HepG2 (cell line): ENCODE measurements around the gene HOXD1. TPM values are rescaled to one million over a fixed set of nuclear protein-coding genes. Genes with fewer than 3 reads are reported as not detected.
A peak's percentile ranks its signal among the peaks of the same experiment; 100 is the strongest.

Experiments used
- AGO1 ChIP-seq: fragments of 200-400 bp; formaldehyde crosslinking; IDR thresholded peaks from 2 replicates; pipeline ENCODE4 v1.6.1; 2017; ENCODE audit warnings: mild to moderate bottlenecking, low read depth, low read length, moderate library complexity; ENCODE audit not compliant: poor library complexity, severe bottlenecking
- CCDC6 ChIP-seq: sonication (generic); formaldehyde crosslinking; IDR thresholded peaks from 2 replicates; pipeline ENCODE4 v1.8.1; 2022; ENCODE audit warnings: mild to moderate bottlenecking, missing genetic modification reagents, moderate library complexity
- ETV5 ChIP-seq: IDR thresholded peaks from 2 replicates; pipeline ENCODE4 v1.6.1; 2018; ENCODE audit warnings: missing biosample characterization, missing genetic modification reagents, inconsistent platforms, borderline replicate concordance
- KDM4B ChIP-seq: sonication (generic); formaldehyde crosslinking; IDR thresholded peaks from 2 replicates; pipeline ENCODE4 v1.4.0; 2020; ENCODE audit warnings: missing genetic modification reagents
- NRL ChIP-seq: sonication (generic); formaldehyde crosslinking; IDR thresholded peaks from 2 replicates; pipeline ENCODE4 v1.5.0; 2020; ENCODE audit warnings: missing genetic modification reagents, mild to moderate bottlenecking, moderate library complexity, borderline replicate concordance
- SSRP1 ChIP-seq: IDR thresholded peaks from 2 replicates; pipeline ENCODE4 v1.6.1; 2016; ENCODE audit warnings: control low read depth
- TOE1 ChIP-seq: sonication (generic); formaldehyde crosslinking; IDR thresholded peaks from 2 replicates; pipeline ENCODE4 v1.4.0; 2020; ENCODE audit warnings: mild to moderate bottlenecking, missing genetic modification reagents
- TSC22D2 ChIP-seq: sonication (generic); formaldehyde crosslinking; IDR thresholded peaks from 2 replicates; pipeline ENCODE4 v1.5.1; 2020; ENCODE audit warnings: missing genetic modification reagents, mild to moderate bottlenecking, borderline replicate concordance
- XRCC5 ChIP-seq: fragments of 200-400 bp; formaldehyde crosslinking; optimal IDR thresholded peaks from 2 replicates; pipeline ENCODE3; 2017; ENCODE audit warnings: mild to moderate bottlenecking, low read length
- ZNF333 ChIP-seq: sonication (generic); formaldehyde crosslinking; IDR thresholded peaks from 2 replicates; pipeline ENCODE4 v1.4.0; 2020; ENCODE audit warnings: mild to moderate bottlenecking, missing genetic modification reagents, borderline replicate concordance
- ZNF713 ChIP-seq: sonication (generic); formaldehyde crosslinking; IDR thresholded peaks from 2 replicates; pipeline ENCODE4 v1.4.0; 2020; ENCODE audit warnings: mild to moderate bottlenecking, missing genetic modification reagents
- polyA plus RNA-seq, 8 experiments: library from polyadenylated mRNA; depleted of rRNA in 3 of 8; stranded (reverse) in 7 of 8; unstranded in 1 of 8; fragments of >200 nt; fragmentation: Illumina TruSeq in 4 of 8; extraction: Trizol in 4 of 8; gene quantifications; 2 replicates each; pipeline versions ENCODE4 v1.2.1 to v1.2.3, GENCODE V29; 2011 to 2016; ENCODE audit warnings: low read depth in 4 of 8, missing spikeins in 1 of 8, mixed read lengths in 1 of 8; ENCODE audit not compliant: insufficient read depth in 1 of 8
- total RNA-seq, 5 experiments: library from RNA; depleted of rRNA; stranded (reverse); fragments of >200 nt; fragmentation: Illumina TruSeq; extraction: Trizol; gene quantifications; 2 replicates each; pipeline ENCODE4 v1.2.3, GENCODE V29; 2016; ENCODE audit warnings: low read depth in 1 of 5
- TF ChIP-seq, protein P1 (sequence below): IDR thresholded peaks from 2 replicates; pipeline ENCODE4 v1.4.0; 2020; ENCODE audit warnings: mild to moderate bottlenecking, missing genetic modification reagents
- TF ChIP-seq, protein P2 (sequence below): sonication (generic); formaldehyde crosslinking; IDR thresholded peaks from 2 replicates; pipeline ENCODE4 v1.5.1; 2020; ENCODE audit warnings: missing genetic modification reagents, mild to moderate bottlenecking, borderline replicate concordance
- TF ChIP-seq, protein P3 (sequence below): sonication (generic); formaldehyde crosslinking; conservative IDR thresholded peaks from 2 replicates; pipeline ENCODE4 v1.4.0; 2020; ENCODE audit warnings: missing genetic modification reagents
- TF ChIP-seq, protein P4 (sequence below): sonication (generic); formaldehyde crosslinking; IDR thresholded peaks from 2 replicates; pipeline ENCODE4 v1.8.1; 2022; ENCODE audit warnings: low read depth, mild to moderate bottlenecking, missing genetic modification reagents
- TF ChIP-seq, protein P5 (sequence below): sonication (generic); formaldehyde crosslinking; IDR thresholded peaks from 2 replicates; pipeline ENCODE4 v1.9.0; 2022; ENCODE audit warnings: missing genetic modification reagents, mild to moderate bottlenecking, borderline replicate concordance

The HOXD1 gene
- total and polyA plus RNA-seq, 2 of the 13 experiments (the other 11 are each of a cell fraction or from before 2014, with no cell fraction given) = 10.0 to 22.3 TPM

GRCh38 chr2:176172007-176172894, 16.2 kb upstream of the HOXD1 start (continued):
- TF ChIP-seq, protein P1, sequence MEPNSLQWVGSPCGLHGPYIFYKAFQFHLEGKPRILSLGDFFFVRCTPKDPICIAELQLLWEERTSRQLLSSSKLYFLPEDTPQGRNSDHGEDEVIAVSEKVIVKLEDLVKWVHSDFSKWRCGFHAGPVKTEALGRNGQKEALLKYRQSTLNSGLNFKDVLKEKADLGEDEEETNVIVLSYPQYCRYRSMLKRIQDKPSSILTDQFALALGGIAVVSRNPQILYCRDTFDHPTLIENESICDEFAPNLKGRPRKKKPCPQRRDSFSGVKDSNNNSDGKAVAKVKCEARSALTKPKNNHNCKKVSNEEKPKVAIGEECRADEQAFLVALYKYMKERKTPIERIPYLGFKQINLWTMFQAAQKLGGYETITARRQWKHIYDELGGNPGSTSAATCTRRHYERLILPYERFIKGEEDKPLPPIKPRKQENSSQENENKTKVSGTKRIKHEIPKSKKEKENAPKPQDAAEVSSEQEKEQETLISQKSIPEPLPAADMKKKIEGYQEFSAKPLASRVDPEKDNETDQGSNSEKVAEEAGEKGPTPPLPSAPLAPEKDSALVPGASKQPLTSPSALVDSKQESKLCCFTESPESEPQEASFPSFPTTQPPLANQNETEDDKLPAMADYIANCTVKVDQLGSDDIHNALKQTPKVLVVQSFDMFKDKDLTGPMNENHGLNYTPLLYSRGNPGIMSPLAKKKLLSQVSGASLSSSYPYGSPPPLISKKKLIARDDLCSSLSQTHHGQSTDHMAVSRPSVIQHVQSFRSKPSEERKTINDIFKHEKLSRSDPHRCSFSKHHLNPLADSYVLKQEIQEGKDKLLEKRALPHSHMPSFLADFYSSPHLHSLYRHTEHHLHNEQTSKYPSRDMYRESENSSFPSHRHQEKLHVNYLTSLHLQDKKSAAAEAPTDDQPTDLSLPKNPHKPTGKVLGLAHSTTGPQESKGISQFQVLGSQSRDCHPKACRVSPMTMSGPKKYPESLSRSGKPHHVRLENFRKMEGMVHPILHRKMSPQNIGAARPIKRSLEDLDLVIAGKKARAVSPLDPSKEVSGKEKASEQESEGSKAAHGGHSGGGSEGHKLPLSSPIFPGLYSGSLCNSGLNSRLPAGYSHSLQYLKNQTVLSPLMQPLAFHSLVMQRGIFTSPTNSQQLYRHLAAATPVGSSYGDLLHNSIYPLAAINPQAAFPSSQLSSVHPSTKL (CRISPR knock-in tag) = no peak
- no peak for TF ChIP-seq ETV5 (CRISPR knock-in tag)
- TF ChIP-seq NRL = no peak
- no peak for TF ChIP-seq ZNF713 (CRISPR knock-in tag)
- no peak for TF ChIP-seq SSRP1 (CRISPR knock-in tag)
- TF ChIP-seq TSC22D2 (CRISPR knock-in tag) = no peak
- TF ChIP-seq XRCC5 = no peak
- no peak for TF ChIP-seq ZNF333 (CRISPR knock-in tag)
- no peak for TF ChIP-seq KDM4B (CRISPR knock-in tag)
- TF ChIP-seq, protein P2, sequence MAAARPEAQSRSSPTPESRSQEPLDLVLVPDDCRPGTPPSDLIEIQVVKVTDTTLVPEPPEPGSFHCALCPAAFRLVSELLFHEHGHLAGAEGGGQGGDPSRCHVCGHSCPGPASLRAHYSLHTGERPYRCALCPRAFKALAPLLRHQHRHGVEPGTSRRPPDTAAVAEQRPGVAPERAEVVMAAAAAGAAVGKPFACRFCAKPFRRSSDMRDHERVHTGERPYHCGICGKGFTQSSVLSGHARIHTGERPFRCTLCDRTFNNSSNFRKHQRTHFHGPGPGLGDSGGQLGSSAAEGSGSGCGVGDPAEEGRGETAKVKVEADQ = no peak
- peak; percentile 68 for TF ChIP-seq CCDC6 (CRISPR knock-in tag)
- TF ChIP-seq, protein P3, sequence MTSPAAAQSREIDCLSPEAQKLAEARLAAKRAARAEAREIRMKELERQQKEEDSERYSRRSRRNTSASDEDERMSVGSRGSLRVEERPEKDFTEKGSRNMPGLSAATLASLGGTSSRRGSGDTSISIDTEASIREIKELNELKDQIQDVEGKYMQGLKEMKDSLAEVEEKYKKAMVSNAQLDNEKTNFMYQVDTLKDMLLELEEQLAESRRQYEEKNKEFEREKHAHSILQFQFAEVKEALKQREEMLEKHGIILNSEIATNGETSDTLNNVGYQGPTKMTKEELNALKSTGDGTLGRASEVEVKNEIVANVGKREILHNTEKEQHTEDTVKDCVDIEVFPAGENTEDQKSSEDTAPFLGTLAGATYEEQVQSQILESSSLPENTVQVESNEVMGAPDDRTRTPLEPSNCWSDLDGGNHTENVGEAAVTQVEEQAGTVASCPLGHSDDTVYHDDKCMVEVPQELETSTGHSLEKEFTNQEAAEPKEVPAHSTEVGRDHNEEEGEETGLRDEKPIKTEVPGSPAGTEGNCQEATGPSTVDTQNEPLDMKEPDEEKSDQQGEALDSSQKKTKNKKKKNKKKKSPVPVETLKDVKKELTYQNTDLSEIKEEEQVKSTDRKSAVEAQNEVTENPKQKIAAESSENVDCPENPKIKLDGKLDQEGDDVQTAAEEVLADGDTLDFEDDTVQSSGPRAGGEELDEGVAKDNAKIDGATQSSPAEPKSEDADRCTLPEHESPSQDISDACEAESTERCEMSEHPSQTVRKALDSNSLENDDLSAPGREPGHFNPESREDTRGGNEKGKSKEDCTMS (CRISPR knock-in tag) = no peak
- TF ChIP-seq, protein P4, sequence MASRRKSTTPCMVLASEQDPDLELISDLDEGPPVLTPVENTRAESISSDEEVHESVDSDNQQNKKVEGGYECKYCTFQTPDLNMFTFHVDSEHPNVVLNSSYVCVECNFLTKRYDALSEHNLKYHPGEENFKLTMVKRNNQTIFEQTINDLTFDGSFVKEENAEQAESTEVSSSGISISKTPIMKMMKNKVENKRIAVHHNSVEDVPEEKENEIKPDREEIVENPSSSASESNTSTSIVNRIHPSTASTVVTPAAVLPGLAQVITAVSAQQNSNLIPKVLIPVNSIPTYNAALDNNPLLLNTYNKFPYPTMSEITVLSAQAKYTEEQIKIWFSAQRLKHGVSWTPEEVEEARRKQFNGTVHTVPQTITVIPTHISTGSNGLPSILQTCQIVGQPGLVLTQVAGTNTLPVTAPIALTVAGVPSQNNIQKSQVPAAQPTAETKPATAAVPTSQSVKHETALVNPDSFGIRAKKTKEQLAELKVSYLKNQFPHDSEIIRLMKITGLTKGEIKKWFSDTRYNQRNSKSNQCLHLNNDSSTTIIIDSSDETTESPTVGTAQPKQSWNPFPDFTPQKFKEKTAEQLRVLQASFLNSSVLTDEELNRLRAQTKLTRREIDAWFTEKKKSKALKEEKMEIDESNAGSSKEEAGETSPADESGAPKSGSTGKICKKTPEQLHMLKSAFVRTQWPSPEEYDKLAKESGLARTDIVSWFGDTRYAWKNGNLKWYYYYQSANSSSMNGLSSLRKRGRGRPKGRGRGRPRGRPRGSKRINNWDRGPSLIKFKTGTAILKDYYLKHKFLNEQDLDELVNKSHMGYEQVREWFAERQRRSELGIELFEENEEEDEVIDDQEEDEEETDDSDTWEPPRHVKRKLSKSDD = 0 out of 2 replicates have a peak, but pooled peaks have one; percentile 9
- TF ChIP-seq, protein P5, sequence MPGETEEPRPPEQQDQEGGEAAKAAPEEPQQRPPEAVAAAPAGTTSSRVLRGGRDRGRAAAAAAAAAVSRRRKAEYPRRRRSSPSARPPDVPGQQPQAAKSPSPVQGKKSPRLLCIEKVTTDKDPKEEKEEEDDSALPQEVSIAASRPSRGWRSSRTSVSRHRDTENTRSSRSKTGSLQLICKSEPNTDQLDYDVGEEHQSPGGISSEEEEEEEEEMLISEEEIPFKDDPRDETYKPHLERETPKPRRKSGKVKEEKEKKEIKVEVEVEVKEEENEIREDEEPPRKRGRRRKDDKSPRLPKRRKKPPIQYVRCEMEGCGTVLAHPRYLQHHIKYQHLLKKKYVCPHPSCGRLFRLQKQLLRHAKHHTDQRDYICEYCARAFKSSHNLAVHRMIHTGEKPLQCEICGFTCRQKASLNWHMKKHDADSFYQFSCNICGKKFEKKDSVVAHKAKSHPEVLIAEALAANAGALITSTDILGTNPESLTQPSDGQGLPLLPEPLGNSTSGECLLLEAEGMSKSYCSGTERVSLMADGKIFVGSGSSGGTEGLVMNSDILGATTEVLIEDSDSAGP (CRISPR knock-in tag) = peak; percentile 40; the same call in 1 of the 2 replicates
- TF ChIP-seq AGO1 = peak; percentile 97
- no peak for TF ChIP-seq TOE1
